Progenitor cell of endocrine pancreas (in vitro differentiated cells): ENCODE measurements around the gene ZC3H18. TPM values are rescaled to one million over a fixed set of nuclear protein-coding genes. Genes with fewer than 3 reads are reported as not detected.

Experiments used
- DNase-seq: peaks from one replicate; pipeline ENCODE4 v3.0.0; 2021; ENCODE audit warnings: low spot score; ENCODE audit not compliant: unreplicated experiment
- H3K27ac Mint-ChIP-seq: 2 replicates; pipeline ENCODE4 v1.8.0; 2021; ENCODE audit warnings: mild to moderate bottlenecking, moderate library complexity, mixed read lengths
- H3K27me3 Mint-ChIP-seq: 2 replicates; pipeline ENCODE4 v1.8.0; 2021; ENCODE audit warnings: mixed read lengths
- H3K36me3 Mint-ChIP-seq: 2 replicates; pipeline ENCODE4 v1.8.0; 2022; ENCODE audit warnings: mixed read lengths; ENCODE audit not compliant: insufficient read depth
- H3K4me1 Mint-ChIP-seq: 2 replicates; pipeline ENCODE4 v1.8.0; 2021; ENCODE audit warnings: low read depth, mixed read lengths
- H3K4me3 Mint-ChIP-seq: 2 replicates; pipeline ENCODE4 v1.8.0; 2021; ENCODE audit warnings: low read depth, mild to moderate bottlenecking, moderate library complexity, mixed read lengths
- H3K9me3 Mint-ChIP-seq: 2 replicates; pipeline ENCODE4 v1.8.0; 2021; ENCODE audit warnings: low read depth, mixed read lengths
- total RNA-seq: library from RNA; stranded (reverse); gene quantifications from 2 replicates; pipeline ENCODE4 v1.2.1, GENCODE V29; 2021
- TF ChIP-seq, protein P1 (sequence below): fragments of 200-600 bp; sonication (generic); IDR thresholded peaks from one replicate; pipeline ENCODE4 v1.5.0; 2021; ENCODE audit warnings: antibody characterized with exemption, mild to moderate bottlenecking; ENCODE audit not compliant: unreplicated experiment

Gene ZC3H18
- total RNA-seq, 1 donor from 2014 or later, result 70.7 TPM

- no peaks in the 10 kb centered on the region for H3K9me3 Mint-ChIP-seq
- no peak overlapping the region for H3K4me3 Mint-ChIP-seq
- no peak overlapping the region for H3K27ac Mint-ChIP-seq
- peaks cover 8% of the 10 kb centered on the region for H3K36me3 Mint-ChIP-seq
- no peak for DNase-seq
- H3K27me3 Mint-ChIP-seq, result peaks cover 18% of the 10 kb centered on the region
- no peaks in the 10 kb centered on the region for H3K4me1 Mint-ChIP-seq
- TF ChIP-seq, protein P1, sequence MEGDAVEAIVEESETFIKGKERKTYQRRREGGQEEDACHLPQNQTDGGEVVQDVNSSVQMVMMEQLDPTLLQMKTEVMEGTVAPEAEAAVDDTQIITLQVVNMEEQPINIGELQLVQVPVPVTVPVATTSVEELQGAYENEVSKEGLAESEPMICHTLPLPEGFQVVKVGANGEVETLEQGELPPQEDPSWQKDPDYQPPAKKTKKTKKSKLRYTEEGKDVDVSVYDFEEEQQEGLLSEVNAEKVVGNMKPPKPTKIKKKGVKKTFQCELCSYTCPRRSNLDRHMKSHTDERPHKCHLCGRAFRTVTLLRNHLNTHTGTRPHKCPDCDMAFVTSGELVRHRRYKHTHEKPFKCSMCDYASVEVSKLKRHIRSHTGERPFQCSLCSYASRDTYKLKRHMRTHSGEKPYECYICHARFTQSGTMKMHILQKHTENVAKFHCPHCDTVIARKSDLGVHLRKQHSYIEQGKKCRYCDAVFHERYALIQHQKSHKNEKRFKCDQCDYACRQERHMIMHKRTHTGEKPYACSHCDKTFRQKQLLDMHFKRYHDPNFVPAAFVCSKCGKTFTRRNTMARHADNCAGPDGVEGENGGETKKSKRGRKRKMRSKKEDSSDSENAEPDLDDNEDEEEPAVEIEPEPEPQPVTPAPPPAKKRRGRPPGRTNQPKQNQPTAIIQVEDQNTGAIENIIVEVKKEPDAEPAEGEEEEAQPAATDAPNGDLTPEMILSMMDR, result no peak
Measured at GRCh38 chr16:88632587-88632930, 62.4 kb downstream of the ZC3H18 start.

GRCh38 chr16:88633684-88634140, 63.5 kb downstream of the ZC3H18 start:
- no peak for DNase-seq
- Mint-ChIP-seq H3K4me3 (no peak overlapping the region), H3K27me3 (peaks cover 28% of the 10 kb centered on the region), H3K4me1 (no peaks in the 10 kb centered on the region), H3K9me3 (no peaks in the 10 kb centered on the region), H3K27ac (no peak overlapping the region), H3K36me3 (peaks cover 6% of the 10 kb centered on the region)
- TF ChIP-seq, protein P1, result no peak

- H3K9me3 Mint-ChIP-seq, result no peaks in the 10 kb centered on the region
- DNase-seq, result no peak
- TF ChIP-seq, protein P1, result no peak
- H3K36me3 Mint-ChIP-seq, result peaks cover 6% of the 10 kb centered on the region
- peaks cover 28% of the 10 kb centered on the region for H3K27me3 Mint-ChIP-seq
- H3K4me3 Mint-ChIP-seq, result peak overlapping the region; percentile 16
- H3K4me1 Mint-ChIP-seq, result no peaks in the 10 kb centered on the region
- H3K27ac Mint-ChIP-seq, result no peak overlapping the region
Measured at GRCh38 chr16:88634141-88634993, 64.2 kb downstream of the ZC3H18 start.

DNA sequence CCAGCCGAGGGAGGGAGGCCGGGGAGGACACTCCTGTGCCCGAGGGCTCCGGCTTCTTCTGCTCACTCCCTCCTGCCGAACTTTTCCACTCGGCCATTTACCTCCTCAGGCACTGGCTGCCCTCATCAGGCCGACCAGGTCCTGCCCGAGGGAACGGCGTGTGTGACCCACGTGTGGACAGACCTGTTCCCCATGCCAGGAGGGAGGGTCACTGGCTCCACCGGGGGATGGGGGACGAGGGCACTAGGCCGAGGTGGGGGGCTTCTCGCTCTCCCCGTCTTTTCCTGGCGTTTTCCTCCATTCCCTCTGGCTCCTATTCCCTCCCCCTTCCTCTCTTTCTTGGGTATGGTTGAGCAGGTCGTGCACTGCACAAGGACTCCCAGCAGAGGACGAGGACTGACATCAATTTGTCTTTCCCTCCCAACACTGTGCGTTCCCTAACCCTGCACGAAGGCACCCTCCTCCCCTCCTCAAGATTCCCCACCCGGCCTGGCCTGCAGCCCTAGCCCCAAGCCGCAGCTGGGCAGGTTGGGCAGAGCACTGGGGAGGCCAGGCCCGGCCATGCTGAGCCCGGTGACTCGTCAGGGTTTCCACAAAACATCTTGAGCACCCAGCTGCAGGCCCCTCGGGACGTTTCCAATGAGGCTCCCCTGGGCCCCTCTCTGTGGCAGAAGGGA, 64.9 kb downstream of the ZC3H18 start:
- peaks cover 31% of the 10 kb centered on the region for H3K27me3 Mint-ChIP-seq
- H3K9me3 Mint-ChIP-seq, result no peaks in the 10 kb centered on the region
- no peak for DNase-seq
- H3K36me3 Mint-ChIP-seq, result peaks cover 6% of the 10 kb centered on the region
- H3K4me3 Mint-ChIP-seq, result no peak overlapping the region
- TF ChIP-seq, protein P1, result no peak
- no peak overlapping the region for H3K27ac Mint-ChIP-seq
- no peaks in the 10 kb centered on the region for H3K4me1 Mint-ChIP-seq

- peaks cover 37% of the 10 kb centered on the region for H3K27me3 Mint-ChIP-seq
- DNase-seq, result no peak
- H3K4me1 Mint-ChIP-seq, result no peaks in the 10 kb centered on the region
- peaks cover 6% of the 10 kb centered on the region for H3K36me3 Mint-ChIP-seq
- no peaks in the 10 kb centered on the region for H3K9me3 Mint-ChIP-seq
- TF ChIP-seq, protein P1, result no peak
- no peak overlapping the region for H3K27ac Mint-ChIP-seq
- peak overlapping the region; percentile 26 for H3K4me3 Mint-ChIP-seq
Measured at GRCh38 chr16:88635671-88636319, 65.6 kb downstream of the ZC3H18 start.
